IMR-90 (cell line): ENCODE results near the gene SH3RF1.

Experiments used
- CEBPB ChIP-seq: IDR thresholded peaks from 2 replicates; pipeline ENCODE4 v1.6.1; 2012; ENCODE audit warnings: low read depth, low read length, improper control_type of control experiment
- CTCF ChIP-seq: conservative IDR thresholded peaks from 2 replicates; pipeline ENCODE4 v1.5.1; 2012; ENCODE audit warnings: mild to moderate bottlenecking, low read depth, low read length, improper control_type of control experiment
- ELK1 ChIP-seq: fragments of 150-350 bp; IDR thresholded peaks from 2 replicates; pipeline ENCODE4 v1.6.1; 2016; ENCODE audit warnings: low read depth, mild to moderate bottlenecking, low read length, moderate library complexity, borderline replicate concordance
- MAFK ChIP-seq: IDR thresholded peaks from 2 replicates; pipeline ENCODE4 v1.6.1; 2012; ENCODE audit warnings: low read depth, low read length, improper control_type of control experiment
- MXI1 ChIP-seq: IDR thresholded peaks from 2 replicates; pipeline ENCODE4 v1.6.1; 2012; ENCODE audit warnings: low read depth, mild to moderate bottlenecking, low read length, moderate library complexity, borderline replicate concordance
- NFE2L2 ChIP-seq: fragments of 150-350 bp; IDR thresholded peaks from 2 replicates; pipeline ENCODE4 v1.6.1; 2016; ENCODE audit warnings: low read depth, mild to moderate bottlenecking, low read length
- POLR2A ChIP-seq: IDR thresholded peaks from 2 replicates; pipeline ENCODE4 v1.6.1; 2012; ENCODE audit warnings: mild to moderate bottlenecking, low read depth, low read length
- RAD21 ChIP-seq: IDR thresholded peaks from 2 replicates; pipeline ENCODE4 v1.6.1; 2012; ENCODE audit warnings: low read length, improper control_type of control experiment
- SMC3 ChIP-seq: fragments of 150-350 bp; IDR thresholded peaks from 2 replicates; pipeline ENCODE4 v1.6.1; 2016; ENCODE audit warnings: low read depth, mild to moderate bottlenecking, antibody characterized with exemption, low read length, moderate library complexity
- TF ChIP-seq, protein P1 (sequence below): fragments of 150-350 bp; IDR thresholded peaks from 2 replicates; pipeline ENCODE4 v1.6.1; 2017; ENCODE audit warnings: mild to moderate bottlenecking, antibody characterized with exemption, low read length, low read depth

DNA sequence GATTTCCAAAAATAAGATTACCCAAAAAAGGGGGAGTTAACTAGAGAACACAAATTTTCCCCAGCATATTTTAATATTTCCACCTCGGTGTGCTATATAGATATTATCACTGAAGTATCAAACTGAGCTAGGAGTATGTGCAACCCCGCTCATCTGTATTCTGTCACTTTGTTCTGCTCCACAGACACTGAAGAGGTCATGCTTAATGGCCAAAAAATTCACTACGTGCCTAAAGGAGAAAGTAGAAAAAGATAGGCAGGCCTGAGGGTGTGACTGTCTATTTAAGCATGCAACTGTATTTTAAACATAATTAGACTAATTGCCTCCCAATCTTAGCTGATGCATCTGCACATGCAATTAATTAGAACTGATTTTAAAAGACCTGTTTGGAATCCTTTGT, 24.5 kb downstream of the SH3RF1 start:
- TF ChIP-seq CTCF (no peak), CEBPB (no peak), MAFK (no peak), POLR2A (no peak), MXI1 (no peak), RAD21 (no peak), ELK1 (no peak), NFE2L2 (no peak), SMC3 (no peak)
- TF ChIP-seq, protein P1, sequence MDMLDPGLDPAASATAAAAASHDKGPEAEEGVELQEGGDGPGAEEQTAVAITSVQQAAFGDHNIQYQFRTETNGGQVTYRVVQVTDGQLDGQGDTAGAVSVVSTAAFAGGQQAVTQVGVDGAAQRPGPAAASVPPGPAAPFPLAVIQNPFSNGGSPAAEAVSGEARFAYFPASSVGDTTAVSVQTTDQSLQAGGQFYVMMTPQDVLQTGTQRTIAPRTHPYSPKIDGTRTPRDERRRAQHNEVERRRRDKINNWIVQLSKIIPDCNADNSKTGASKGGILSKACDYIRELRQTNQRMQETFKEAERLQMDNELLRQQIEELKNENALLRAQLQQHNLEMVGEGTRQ: no peak
